PFSK-1 (cell line): ENCODE measurements around the gene SLC24A3.

Experiments used
- POLR2AphosphoS5 ChIP-seq: IDR thresholded peaks from 2 replicates; pipeline ENCODE4 v1.6.1; 2012; ENCODE audit warnings: low read depth, mild to moderate bottlenecking, control low read depth, low read length, moderate library complexity
- REST ChIP-seq, 2 experiments: IDR thresholded peaks; 2 replicates each; pipeline versions ENCODE4 v1.6.1 to v1.8.0; 2011 to 2012; ENCODE audit warnings: low read depth in 2 of 2, low read length in 2 of 2, control low read depth in 1 of 2, inconsistent platforms in 1 of 2, mild to moderate bottlenecking in 1 of 2, moderate library complexity in 1 of 2; ENCODE audit not compliant: insufficient read depth in 1 of 2
- SIN3A ChIP-seq: IDR thresholded peaks from 2 replicates; pipeline ENCODE4 v1.6.1; 2012; ENCODE audit warnings: mild to moderate bottlenecking, low read length, moderate library complexity, borderline replicate concordance; ENCODE audit not compliant: insufficient read depth
- TAF1 ChIP-seq: IDR thresholded peaks from 2 replicates; pipeline ENCODE4 v1.6.1; 2012; ENCODE audit warnings: low read length, control low read depth, borderline replicate concordance; ENCODE audit not compliant: insufficient read depth

GRCh38 chr20:19511931-19512330 is 299.5 kb downstream of the SLC24A3 start:
- TF ChIP-seq POLR2AphosphoS5 (no peak), TAF1 (no peak), REST (IDR thresholded peaks at IDR 0.05; ENCODE audit: insufficient read depth in 1 of 2, low read depth in 2 of 2, low read length in 2 of 2) (no peak), SIN3A (no peak)
